Heart left ventricle (tissue), 13 donors: ENCODE results near the gene TMEM238.

Experiments used
- POLR2A ChIP-seq, 2 donors: fragments of 450-650 bp; IDR thresholded peaks; one replicate each; pipeline ENCODE4 v1.6.1; 2017; ENCODE audit warnings: antibody characterized with exemption in 2 of 2, mild to moderate bottlenecking in 2 of 2, moderate library complexity in 2 of 2
- TF ChIP-seq, protein P1 (sequence below), 12 donors: fragments of 200-600 bp; sonication (generic) in 4 of 12; IDR thresholded peaks; one replicate each; pipeline versions ENCODE4 v1.5.0 to v1.8.0; 2018 to 2022; ENCODE audit warnings: antibody characterized with exemption in 12 of 12, mild to moderate bottlenecking in 5 of 12
- donor health status: ischemic (EF 13 %, LVEDD 7.1; RV severe dilation, severe dysfunction).
- donor health status: DM: no; HTN: yes; CAD: no.
- donor health status: DM: no; HTN: no; CAD: no.
- donor health status: ischemic (EF 25% LVEDD 6.9; RV normal size, moderate dysfunction).
- donor health status: ischemic (EF 25% LVEDD 5.7; RV mildly dilated, moderate dysfunction).
- donor health status: ischemic (EF 35%, LVEDD 5.7; RV mildly dilated, moderate dysfunction).
- donor health status: nonischemic (EF 11% LVEDD 7.7; RV severe dilation, severe dysfunction).
- donor health status: DM: yes; HTN: yes; CAD: no.
- donor health status: PGD.
- donor health status: ischemic (EF 29% LVEDD 5.4; RV normal size, mild dysfunction).
- donor health status: nonischemic (EF 23%, LVEDD 6.1; RV moderate dilation, normal function).

DNA sequence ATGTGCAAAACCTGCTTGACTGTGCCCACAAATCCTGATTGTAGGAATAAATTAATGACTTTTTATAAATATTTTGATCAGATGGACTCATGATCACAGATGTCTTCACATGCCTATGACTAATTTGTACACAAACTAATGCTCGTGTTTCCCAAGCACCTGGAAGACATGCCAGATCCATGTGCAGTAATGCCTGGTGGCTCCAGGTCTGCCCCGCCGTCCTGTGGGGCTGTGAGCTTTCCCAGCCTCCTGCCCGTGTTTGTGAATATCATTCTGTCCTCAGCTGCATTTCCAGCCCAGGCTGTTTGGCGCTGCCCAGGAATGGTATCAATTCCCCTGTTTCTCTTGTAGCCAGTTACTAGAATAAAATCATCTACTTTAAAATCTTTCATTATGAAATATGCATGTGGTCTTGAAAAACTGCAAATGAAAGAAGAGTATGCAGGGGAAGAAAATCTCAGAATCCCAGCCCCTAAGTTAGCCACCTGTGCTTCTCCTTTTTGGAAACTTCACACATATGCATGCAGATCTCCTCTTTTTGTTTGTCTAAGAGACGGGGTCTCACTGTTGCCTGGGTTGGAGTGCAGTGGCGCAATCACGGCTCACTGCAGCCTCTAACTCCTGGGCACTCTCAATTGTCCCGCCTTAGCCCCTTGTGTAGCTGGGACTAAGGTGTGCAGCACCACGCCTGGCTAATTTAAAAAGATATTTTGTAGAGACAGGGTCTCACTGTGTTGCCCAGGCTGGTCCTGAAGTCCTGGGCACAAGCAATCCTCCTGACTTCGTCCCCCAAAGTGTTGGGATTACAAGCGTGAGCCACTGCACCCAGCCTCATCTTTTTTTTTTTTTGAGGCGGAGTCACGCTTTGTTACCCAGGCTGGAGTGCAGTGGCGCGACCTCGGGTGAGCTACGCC lies 7.9 kb upstream of the TMEM238 start:
- TF ChIP-seq, protein P1, sequence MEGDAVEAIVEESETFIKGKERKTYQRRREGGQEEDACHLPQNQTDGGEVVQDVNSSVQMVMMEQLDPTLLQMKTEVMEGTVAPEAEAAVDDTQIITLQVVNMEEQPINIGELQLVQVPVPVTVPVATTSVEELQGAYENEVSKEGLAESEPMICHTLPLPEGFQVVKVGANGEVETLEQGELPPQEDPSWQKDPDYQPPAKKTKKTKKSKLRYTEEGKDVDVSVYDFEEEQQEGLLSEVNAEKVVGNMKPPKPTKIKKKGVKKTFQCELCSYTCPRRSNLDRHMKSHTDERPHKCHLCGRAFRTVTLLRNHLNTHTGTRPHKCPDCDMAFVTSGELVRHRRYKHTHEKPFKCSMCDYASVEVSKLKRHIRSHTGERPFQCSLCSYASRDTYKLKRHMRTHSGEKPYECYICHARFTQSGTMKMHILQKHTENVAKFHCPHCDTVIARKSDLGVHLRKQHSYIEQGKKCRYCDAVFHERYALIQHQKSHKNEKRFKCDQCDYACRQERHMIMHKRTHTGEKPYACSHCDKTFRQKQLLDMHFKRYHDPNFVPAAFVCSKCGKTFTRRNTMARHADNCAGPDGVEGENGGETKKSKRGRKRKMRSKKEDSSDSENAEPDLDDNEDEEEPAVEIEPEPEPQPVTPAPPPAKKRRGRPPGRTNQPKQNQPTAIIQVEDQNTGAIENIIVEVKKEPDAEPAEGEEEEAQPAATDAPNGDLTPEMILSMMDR (IDR thresholded peaks at IDR 0.05) = no peak
- TF ChIP-seq POLR2A (IDR thresholded peaks at IDR 0.05) = no peak
